GM12874 (cell line): Measurements from ENCODE around the gene TBATA.

Experiments
- TF ChIP-seq, protein P1 (sequence below): IDR thresholded peaks from 2 replicates; pipeline ENCODE4 v1.5.1; 2011; ENCODE audit warnings: low read depth, mild to moderate bottlenecking, control low read depth, low read length, moderate library complexity; ENCODE audit not compliant: insufficient read depth

TBATA gene

GRCh38 chr10:70785190-70785589 is at the start of gene TBATA:
TSS of gene TBATA (minus strand) at chr10:70785377. CDS start at chr10:70783379, 1,998 bp downstream.
- TF ChIP-seq, protein P1, sequence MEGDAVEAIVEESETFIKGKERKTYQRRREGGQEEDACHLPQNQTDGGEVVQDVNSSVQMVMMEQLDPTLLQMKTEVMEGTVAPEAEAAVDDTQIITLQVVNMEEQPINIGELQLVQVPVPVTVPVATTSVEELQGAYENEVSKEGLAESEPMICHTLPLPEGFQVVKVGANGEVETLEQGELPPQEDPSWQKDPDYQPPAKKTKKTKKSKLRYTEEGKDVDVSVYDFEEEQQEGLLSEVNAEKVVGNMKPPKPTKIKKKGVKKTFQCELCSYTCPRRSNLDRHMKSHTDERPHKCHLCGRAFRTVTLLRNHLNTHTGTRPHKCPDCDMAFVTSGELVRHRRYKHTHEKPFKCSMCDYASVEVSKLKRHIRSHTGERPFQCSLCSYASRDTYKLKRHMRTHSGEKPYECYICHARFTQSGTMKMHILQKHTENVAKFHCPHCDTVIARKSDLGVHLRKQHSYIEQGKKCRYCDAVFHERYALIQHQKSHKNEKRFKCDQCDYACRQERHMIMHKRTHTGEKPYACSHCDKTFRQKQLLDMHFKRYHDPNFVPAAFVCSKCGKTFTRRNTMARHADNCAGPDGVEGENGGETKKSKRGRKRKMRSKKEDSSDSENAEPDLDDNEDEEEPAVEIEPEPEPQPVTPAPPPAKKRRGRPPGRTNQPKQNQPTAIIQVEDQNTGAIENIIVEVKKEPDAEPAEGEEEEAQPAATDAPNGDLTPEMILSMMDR, result no peak

GRCh38 chr10:70834441-70835151 is 49.4 kb upstream of the TBATA start:
- TF ChIP-seq, protein P1, result no peak

DNA sequence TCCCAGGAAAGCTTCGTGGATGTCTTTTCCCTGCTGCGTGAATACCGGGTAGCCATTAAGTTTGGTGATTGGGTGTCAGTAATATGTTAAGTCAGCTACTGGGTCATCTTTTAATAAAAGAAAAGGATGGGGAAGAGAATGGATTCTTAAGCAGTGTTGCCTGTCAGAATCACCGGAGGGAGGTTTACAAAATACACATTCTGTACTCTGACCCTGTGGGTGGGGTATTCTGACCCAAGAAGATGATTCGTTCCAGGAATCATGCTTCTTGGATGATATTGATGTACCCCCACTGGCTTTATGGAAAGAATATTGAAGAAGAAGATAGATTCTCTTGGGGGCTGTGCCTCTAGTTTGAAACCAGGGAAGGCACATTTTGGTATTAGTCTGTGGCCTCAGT is 48.8 kb upstream of the TBATA start:
- TF ChIP-seq, protein P1, result no peak

- TF ChIP-seq, protein P1, result no peak
Measured at GRCh38 chr10:70833601-70834000, 48.4 kb upstream of the TBATA start.

DNA sequence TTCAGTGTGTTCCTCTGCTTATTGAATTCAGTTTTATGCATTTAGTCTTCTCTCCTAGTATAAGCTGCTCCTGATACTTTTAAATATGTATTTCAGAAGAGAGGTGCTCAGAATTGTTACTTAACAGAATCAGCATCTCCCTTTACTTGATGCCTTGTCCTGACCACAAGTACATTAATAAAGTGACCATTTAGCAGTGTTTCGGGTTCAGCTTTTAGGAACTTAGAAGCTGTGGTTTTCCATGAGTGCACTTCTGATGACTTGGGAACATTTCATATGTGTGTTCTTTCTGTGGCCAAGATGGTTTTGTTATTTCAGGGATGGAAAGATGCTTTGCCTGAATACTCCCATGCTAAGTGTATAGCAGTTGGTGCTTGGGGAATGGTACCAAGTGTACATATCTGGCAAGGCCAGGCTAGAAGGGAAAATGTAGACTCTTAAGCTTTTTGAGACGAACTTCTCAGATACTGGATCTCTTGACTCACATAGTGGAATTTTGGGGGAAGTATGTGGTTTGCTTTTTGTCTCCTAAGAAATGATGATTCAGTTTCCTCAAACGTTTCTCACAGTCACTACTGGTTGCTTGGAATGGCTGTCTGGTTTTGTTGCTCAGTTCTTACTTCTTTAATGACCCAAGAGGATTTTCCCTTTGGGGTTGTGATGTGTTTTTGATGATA is 47.8 kb upstream of the TBATA start:
- TF ChIP-seq, protein P1, result no peak

DNA sequence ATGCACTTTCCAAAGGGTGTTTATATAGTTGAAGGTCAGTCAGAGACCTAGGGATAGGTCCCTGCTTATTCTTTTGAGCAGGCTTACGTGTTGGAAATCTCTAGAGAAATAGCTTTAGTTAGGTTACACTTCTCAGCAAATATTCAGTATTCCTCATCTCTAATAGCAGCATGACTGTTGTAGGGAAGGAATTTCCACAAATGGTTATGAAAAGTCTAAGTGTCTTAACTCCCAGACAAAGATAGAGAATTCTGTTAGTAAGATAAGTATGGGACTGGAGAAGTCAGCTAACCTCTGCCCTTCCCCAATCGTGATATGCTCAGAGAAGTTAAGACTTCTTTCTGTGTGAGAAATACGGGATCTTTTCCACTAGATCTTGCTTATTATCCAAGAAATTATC is 47.0 kb upstream of the TBATA start:
- TF ChIP-seq, protein P1, result no peak

GRCh38 chr10:70830164-70830563 is 45.0 kb upstream of the TBATA start:
- TF ChIP-seq, protein P1, result no peak
